OCI-LY1 (cell line): ENCODE measurements around the gene PCBP3.

Experiments
- EZH2 ChIP-seq: fragments of 200-600 bp; sonication (generic), shearing (Covaris generic); IDR thresholded peaks from 2 replicates; pipeline ENCODE4 v1.8.0; 2017; ENCODE audit warnings: borderline replicate concordance, mixed run types, mild to moderate bottlenecking, antibody characterized with exemption, low read length, moderate library complexity, mixed read lengths
- TF ChIP-seq, protein P1 (sequence below): fragments of 200-600 bp; sonication (generic), shearing (Covaris generic); IDR thresholded peaks from 2 replicates; pipeline ENCODE4 v1.5.1; 2017; ENCODE audit warnings: mild to moderate bottlenecking, antibody characterized with exemption, low read length, moderate library complexity, mixed read lengths

DNA sequence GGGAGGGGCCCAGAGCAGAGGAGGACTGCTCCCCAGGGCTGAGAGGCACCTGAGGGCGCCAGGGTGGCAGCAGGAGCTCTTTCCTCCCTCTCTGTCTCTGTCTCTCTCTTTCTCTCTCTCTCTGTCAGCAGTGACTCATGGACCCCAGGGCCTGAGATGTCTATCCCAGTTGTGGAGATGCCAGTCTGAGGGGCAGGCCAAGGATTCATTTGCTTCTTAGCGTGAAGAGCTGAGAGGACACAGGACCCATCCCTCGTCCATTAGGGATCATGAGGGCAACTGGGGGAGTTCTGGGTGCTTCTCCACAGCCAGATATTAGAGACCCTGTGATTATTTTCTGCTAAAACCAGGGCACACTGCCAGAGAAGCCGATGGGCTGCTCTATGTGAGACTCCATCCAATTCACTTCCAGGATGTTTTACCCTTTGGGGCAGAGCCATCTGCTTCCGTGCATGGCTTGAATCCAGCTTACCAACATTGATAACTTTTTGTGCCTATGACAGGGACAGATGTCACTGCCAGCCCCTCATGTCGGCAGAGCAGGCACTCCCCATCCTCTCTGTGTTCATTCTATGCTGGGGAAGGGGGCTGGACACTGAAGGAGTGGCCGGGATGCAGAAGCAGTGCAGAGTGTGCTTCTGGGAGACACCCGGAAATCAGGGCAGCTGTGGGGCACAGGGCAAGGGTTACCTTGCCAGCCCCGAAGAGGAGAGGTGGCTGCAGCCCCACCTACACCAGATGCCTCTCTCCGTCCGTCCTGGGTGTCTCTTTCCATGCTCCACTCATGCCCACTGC lies 4.1 kb upstream of the PCBP3 start:
- TF ChIP-seq EZH2 = no peak
- TF ChIP-seq, protein P1, sequence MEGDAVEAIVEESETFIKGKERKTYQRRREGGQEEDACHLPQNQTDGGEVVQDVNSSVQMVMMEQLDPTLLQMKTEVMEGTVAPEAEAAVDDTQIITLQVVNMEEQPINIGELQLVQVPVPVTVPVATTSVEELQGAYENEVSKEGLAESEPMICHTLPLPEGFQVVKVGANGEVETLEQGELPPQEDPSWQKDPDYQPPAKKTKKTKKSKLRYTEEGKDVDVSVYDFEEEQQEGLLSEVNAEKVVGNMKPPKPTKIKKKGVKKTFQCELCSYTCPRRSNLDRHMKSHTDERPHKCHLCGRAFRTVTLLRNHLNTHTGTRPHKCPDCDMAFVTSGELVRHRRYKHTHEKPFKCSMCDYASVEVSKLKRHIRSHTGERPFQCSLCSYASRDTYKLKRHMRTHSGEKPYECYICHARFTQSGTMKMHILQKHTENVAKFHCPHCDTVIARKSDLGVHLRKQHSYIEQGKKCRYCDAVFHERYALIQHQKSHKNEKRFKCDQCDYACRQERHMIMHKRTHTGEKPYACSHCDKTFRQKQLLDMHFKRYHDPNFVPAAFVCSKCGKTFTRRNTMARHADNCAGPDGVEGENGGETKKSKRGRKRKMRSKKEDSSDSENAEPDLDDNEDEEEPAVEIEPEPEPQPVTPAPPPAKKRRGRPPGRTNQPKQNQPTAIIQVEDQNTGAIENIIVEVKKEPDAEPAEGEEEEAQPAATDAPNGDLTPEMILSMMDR = no peak
